ENCODE results near the gene SDHAF2.

GRCh38 chr11:61468002-61468401, 38.1 kb downstream of the SDHAF2 start:
- no peak for TF ChIP-seq CTCF (IDR thresholded peaks at IDR 0.05; ENCODE audit: low read depth, low read length, missing input control)
- no peak for TF ChIP-seq REST (IDR thresholded peaks at IDR 0.05)
- no peak for TF ChIP-seq JUND (IDR thresholded peaks at IDR 0.05)
